Fibroblast of skin of right biceps (primary cell): ENCODE measurements around the gene CD163L1.
"Not testable (repeated sequence)": the region's sequence is repeated elsewhere in the genome, so short reads cannot be mapped to it uniquely, and the experiment has no call there.

Source experiments
- DNase-seq: peaks from one replicate; pipeline ENCODE4 v3.0.0-alpha.2; 2013

CD163L1 gene

DNA sequence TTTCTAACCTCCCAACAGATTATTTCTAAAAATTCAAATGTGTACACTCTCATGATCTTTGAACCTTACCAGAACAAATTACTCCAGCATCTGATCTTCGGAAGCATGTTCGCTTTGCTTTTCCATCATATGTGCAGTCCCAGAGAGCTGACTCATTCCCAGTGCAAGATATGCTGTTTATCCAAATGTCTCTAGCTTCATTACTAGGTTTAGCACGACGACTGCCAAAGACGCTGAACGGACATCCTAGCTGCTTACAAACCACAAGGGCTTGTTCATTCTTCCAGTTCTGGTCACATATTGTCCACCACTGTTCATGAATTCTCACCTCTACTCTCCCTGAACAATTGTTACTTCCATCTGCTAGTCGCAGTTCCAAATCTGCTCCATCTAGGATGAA is 40.5 kb downstream of the CD163L1 start:
- no peak for DNase-seq

DNA sequence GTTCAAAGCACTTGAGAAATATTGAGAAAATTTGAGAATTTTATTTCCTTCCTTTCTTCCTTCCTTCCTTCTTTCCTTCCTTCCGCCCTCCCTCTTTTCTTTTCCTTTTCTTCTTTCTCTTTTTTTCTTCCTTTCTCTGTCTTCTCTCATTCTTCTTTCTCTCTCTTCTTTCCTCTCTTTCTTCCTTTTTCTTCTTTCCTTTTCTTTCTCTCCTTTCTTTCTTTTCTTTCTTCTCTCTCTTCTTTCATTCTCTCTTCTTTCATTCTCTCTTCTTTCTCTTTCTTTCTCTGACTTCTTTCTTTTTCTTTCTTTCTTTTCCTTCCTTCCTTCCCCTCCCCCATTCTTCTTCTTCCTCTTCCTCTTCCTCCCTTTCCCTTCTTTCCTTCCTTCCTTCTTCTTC is 44.9 kb downstream of the CD163L1 start:
- no peak for DNase-seq

DNA sequence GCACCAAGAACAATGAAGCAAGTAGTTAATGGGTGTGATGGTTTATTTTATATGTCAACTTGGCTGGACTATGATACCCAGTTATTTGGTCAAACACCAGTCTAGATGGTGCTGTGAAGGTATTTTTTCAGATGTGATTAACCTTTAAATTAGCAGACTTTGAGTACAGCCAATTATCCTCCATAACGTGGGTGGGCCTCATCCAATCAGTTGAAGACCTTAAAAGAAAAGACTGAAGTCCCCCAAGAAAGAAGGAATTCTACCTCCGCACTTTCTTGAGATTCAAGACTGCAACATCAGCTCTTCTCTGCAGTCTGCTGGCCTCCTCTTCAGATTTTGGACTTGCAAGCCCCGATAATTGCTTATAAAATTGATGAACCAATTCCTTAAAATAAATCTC is 47.5 kb downstream of the CD163L1 start:
- DNase-seq, result no peak

DNA sequence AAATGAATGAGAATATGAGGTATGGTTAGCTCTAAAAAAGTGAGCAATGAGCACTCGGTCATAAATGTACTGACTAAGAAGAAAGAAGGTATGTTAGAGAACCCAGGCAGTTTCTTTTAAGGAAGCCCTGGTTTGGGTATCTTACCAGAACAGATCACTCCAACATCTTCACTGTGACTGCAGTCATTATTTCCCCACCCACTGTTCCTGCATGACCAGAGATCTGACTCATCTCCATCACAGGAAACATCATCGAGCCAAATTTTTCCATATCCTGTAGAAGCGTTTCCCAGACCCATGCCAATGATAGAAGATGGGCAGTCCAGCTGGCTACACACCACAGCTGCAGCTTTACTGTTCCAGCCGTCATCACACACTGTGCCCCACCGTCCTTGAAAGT is 48.0 kb downstream of the CD163L1 start:
- DNase-seq, result peak; percentile 7

DNA sequence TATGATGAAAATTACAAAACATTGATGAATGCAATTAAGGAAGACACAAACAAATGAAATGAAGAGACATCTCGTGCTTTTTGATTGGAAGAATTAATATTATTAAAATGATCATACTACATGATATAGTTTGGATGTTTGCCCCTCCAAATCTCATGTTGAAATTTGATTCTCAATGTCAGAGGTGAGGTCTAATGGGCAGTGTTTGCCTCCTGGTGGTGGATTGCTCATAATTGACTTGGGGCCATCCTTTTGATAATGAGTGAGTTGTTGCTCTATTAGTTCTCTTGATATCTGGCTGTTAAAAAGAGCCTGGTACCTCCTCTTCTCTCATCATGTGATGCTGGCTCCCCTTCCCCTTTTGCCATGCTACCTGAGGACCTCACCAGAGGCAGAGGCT is 56.7 kb downstream of the CD163L1 start:
- no peak for DNase-seq

DNA sequence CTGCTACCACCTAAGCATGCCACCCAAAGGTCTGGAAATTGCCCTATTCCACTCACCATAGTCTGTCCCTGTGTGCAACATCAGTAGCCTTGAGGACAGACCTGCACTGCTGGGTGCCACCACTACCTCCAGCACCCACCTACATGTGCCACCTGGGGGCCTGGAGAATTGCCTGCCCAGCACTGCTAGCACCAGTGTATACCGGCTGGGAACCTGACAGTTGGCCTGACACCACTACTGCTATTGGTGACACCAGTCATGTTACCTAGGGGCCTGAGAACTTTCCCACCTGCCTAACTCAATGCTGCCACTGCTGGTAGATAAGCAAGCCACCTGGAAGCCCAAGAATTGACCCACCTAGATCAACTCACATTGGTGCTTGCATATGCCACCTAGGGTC is 60.8 kb downstream of the CD163L1 start:
- no peak for DNase-seq

DNA sequence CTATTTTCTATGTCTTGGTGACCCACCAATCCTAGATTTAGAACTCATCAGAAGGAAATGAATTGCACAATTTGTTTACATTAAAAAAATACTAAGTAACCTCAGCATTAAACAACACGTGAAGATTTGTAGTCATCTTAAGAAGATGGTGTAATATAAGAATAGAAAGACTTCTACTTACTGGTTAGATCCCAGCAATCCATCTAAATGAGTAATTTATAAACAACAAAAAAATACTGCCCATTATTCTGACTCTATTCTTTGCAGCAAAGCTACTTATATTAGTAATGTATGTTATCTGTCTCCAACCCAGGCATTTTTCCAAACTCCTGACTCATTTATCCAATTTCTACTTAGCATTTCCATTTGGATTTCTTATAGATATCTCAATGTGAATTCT is 67.8 kb downstream of the CD163L1 start:
- DNase-seq, result peak; percentile 78

DNA sequence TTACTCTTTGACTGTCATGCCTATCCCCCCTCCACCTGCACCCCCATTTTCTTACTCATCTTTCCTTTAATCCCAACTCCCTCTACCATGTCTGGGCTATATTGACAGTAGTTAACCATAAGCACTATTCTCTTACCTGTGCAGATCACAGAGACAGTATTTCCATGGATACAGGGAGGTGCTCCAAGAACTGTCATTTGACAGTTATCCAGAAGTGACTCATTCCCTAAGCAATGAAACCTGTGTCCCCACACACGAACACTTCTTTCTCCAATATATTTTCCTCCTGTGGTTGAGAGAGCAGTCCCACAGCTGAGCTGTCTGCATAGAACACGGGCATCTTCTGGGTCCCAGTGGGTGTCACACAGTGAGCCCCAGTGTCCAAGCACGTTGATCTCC is 68.8 kb downstream of the CD163L1 start:
- peak; percentile 2 for DNase-seq

DNA sequence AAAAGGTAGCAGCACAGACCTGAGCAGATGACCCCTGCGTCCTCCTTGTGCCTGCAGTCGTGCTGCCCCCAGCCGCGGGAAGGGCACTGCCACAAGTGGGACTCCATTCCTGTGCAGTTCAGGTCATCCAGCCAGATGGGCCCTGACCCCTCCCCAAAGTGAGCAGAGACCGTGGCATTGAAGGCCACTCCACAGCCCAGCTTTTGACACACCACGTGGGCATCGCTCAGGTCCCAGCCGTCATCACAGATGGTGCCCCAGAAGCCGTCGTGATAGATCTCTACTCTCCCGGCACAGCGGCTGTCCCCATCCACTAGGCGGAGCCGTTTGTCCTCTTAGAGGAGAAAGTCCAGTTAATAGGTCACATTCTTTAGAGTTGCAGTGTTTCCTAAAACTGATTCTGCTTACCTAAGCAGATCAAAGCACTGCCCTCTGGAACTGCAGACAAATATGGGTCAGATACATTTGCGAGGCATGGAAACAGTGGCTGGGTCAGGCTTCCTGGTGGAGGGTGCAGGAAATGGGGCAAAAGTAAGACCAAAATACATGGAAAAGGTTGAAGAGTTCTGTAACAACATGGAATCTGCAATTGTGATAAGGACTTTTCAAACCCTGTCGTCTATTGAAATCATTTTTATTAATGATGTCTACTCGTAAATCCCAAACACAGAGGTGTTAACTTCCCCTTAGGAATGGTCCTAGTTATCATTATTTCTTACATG is 69.4 kb downstream of the CD163L1 start:
- peak; percentile 56 for DNase-seq

DNA sequence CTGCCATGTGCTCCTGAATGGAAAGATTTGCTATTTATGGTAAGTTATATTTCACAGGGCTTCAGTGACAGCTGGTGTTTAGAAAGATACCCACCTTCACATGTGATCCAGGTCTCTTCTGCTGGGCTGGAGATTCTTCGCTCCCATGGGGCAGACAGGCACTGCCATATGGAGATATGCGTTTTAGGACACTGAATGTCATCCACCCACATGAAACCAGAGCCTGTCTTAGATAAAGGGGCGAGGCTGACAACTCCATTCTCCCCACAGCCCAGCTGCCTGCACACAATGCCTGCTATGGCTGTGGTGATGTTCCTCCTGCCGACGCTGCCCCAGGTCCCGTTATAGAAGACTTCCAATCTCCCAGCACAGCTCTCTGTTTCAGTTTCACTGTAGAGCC is 70.7 kb downstream of the CD163L1 start:
- DNase-seq, result no peak

DNA sequence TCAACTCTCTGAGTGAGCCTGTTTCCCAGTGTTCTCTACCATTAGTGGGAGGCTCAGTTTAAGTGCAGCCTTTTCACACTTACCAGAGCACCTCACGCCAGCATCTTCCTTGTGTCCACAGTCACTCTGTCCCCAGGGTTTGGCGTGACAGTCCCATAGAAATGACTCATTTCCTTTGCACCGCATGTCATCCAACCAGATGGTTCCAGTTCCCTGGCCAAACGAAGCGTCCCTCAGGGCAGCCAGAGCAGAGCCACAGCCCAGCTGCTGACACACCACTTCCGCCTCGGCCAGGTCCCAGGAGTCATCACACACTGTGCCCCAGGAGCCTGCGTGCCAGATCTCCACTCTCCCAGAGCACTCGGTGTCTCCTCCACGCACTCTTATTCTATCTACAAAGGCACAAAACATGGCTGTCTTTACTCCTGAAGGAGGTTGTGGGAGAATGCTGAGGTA is 74.7 kb downstream of the CD163L1 start:
- DNase-seq, result peak; percentile 10

DNA sequence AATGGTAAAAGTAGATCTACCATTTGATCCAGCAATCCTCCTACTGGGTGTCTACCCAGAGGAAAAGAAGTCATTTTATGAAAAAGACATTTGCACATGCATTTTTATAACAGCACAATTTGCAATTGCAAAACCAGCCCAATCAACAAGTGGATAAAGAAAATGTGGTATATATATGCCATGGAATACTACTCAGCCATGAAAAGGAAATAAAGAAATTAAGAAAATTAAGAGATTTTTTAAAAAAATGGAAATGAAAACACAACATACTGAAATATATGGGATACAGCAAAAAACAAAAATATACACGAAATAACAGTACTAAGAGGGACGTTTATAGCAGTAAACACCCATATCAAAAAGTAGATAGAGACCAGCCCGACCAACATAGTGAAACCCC is 81.2 kb downstream of the CD163L1 start:
- no peak for DNase-seq

DNA sequence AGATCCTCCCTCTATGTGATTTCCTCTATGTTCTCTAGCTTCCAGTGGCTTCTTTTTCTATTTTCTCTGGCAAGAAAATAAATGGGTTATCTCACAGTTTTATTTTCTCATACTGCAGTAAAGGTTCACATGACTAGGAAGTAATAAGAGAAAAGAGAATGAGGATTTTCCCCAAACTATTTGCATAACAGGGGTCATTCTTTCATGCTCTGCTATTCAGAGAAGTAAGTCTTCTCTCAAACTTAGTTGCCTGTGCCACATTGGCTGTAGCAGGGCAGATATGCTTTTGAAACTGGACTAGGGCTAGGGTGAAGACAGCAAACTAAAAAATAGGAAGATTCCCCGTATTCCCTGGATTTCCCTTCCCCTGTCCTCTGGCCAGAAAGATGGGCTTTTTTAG is 82.7 kb downstream of the CD163L1 start:
- DNase-seq, result no peak

DNA sequence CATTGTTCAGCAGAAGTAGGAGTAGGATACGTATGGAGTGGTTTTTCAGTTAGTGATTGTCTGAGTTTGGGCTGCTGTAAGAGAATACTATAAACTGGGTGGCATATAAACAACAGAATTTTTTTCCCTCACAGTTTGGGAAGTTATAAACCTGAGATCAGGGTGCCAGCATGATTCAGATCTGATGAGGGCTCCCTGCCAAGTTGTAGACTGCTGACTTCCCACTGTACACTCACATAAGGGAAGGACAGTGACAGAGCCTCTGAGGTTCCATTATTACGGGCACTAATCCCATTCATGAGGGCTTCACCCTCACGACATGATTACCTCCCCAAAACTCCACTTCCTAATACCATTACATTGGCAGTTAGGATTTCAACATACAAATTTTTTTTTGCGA is 89.4 kb downstream of the CD163L1 start:
- DNase-seq, result no peak

DNA sequence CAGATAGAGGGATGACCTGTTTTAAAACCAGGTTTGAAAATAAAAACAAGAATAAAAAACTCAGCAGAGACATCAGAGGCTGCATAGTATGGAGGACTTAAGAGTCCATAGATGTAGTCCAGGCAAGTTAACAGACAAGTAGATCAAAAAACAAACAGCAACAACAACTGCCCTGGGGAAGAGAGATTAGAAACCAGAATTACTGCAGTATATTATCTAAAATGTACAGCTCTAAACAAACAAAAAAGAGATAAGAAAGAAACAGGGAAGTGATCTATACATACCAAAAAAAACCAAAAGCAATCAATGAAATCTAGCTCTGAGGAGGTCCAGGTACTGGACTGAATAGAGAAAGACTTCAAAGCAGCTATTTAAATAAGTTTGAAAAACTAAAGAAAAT is 91.3 kb downstream of the CD163L1 start:
- DNase-seq, result no peak

DNA sequence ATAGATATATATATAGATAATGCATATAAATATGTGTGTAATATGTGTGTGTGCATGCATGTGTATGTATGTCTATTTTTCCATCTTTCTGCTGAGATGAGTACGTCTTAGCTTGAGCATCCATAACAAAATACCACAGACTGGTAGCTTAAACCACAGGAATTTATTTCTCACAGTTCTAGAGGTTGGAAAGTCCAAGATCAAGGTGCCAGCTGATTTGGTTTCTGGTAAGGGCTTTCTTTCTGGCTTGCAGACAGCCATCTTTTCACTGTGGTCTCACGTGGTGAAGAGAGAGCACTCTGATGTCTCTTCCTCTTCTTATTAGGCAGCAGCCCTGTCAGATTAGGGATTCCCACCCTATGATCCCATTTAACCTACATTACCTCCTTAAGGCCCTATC is 92.8 kb downstream of the CD163L1 start:
- DNase-seq, result no peak

DNA sequence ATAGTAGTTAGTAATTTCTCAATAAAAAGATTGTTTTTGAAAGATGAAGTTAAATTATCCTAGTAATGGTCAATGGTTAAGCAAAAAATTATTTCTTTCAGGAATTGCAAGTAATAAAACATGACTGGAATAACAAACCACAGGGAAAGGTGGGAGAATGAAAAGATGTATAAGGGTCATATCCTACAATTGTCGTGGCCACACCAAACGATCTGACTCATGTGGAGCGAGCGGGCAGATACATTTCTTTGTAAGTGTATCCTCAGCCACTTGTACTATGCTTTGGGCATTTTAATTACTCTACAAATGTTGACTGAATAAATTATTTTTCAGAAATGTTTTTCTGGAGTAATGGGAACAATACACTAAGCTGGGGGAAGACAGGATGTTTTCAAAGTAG is 94.5 kb downstream of the CD163L1 start:
- no peak for DNase-seq

DNA sequence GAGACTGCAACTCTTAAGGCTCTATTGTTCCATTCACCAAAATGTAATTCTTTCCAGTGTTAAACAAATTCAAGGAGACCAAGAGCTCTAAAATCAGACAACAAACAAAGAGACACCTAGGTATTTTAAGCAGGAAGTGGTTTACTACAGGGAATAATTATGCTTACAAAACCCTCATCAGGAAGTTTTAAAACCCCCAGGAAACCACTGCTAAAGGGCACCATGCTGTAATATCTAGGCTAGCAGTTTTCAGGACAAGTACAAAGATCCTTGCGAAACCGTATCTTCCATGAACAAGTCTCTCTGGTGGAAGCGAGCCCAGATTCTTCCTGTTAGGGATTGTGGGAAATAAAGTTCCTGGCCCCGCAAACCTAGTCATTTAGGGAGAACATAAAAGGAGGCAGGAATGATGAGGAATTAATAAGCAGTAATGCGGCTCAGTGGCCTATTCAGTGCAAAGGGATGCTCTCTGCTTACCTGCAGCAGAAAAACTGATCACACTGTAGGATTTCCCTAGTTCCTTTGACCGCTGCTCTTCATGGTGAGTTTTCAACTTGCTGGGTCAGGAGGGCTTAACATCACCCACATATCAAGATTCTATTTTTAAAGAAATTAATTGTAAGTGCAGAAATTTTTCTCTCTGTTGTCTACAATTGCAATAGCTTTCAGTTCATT is 97.3 kb downstream of the CD163L1 start:
- DNase-seq, result no peak

DNA sequence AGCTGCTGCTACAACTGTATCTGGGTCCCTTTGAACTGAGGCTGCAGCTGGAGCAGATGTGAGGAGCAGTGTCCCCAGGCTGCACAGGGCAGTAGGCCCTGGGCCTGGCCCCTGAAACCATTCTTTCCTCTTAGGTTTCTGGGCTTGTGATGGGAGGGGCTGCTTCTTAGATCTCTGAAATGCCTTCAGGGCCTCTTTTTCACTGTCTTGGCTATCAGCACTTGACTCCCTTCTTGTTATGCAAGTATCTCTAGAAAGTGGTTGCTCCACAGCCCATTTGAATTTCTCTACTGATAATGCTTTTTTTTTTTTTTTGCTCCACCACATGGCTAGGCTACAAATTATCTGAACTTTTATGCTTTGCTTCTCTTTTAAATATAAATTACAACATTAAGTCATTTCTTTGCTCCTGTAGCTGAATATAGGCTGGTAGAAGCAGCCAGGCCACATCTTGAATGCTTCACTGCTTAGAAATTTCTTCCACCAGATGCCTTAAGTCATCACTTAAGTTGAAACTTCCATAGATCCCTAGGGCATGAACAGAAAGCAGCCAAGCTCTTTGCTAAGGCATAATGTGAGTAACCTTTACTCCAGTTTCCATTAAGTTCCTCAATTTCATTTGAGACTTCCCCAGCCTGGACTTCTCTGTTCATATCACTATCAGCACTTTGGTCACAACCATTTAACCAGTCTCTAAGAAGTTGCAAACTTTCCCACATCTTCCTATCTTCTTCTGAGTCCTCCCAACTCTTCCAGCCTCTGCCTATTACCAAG is 98.9 kb downstream of the CD163L1 start:
- no peak for DNase-seq

DNA sequence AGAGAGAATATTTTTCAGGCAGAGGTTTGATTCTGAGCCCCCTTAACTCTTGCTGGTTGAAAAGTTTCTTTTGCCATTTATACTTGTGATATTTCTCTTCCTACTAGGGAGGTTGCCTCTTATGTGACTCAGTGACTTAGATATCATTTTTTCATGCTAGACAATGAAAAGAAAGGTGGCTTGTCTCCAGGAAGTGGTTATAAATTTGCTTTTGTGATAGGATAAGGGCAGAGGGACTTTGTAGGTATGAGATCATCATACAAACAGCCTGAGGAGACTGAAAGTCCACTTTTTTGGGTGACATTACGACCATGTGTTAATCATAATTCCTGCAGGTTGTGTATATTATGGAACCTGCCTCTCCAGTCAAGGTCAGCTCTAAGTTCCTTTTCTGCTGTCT is 104.3 kb downstream of the CD163L1 start:
- DNase-seq, result no peak

DNA sequence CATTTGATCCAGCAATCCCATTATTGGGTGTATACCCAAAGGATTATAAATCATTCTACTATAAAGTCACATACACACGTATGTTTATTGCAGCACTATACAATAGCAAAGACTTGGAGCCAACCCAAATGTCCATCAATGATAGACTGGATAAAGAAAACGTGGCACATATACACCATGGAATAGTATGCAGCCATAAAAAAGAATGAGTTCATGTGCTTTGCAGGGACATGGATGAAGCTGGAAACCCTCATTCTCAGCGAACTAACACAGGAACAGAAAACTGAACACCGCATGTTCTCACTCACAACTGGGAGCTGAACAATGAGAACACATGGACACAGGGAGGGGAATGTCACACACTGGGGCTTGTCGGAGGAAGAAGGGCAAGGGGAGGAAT is 106.2 kb downstream of the CD163L1 start:
- not testable (repeated sequence) for DNase-seq

DNA sequence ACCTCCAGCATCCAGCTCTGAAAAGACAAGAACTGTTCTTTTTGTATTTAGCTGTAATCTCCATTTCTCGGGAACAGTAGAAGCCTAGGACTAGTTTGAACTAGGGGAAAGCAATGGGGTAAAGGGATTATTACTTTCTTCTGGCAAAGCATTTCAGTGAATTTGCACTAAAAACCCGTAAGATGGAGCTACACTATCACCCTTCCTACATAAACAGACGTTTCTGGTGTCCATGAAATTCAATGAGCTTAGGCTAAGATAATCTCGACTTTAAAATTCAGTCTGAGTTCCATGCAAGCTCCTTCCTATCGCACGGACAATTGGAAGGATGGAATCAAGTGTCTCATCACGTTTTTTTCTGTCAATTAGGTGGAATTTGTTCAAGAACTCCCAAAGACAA is 116.0 kb downstream of the CD163L1 start:
- DNase-seq, result no peak

DNA sequence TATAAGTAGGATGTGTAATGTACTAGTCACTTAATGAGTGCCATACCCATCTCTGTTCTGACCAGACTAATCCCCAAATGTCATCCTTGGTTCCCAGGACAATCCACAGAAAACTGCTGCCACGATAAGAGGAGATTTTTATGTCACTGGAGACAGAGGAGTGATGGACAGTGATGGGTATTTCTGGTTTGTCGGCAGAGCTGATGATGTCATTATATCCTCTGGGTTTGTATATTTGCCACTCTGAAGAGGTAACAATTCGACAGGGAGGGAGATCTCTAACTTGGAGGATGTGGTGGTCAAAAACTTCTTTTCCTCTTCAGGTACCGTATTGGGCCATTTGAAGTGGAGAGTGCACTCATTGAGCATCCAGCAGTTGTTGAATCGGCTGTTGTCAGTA is 119.8 kb downstream of the CD163L1 start:
- no peak for DNase-seq

DNA sequence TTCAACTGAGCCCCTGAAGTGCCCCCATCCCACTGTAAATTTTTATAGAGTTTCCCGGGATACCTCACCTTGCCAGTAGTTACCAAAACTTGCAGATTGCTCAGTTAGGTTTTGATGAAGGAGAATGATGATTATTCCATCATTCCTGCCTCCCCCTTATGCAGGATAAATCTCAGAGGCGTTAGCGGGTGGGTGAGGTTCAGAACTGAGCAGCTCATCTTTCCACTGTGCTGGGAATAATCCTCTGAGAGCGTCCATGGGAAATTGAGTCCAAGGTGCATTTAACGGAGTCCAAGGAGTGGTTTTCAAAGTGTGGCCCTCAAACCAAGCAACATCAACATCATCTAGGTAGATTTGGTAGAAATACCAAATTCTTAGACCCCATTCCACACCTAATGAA is 121.4 kb downstream of the CD163L1 start:
- DNase-seq, result no peak
